GM12892 (cell line): Measurements from ENCODE around the gene HRH4.

Experiments used
- POLR2A ChIP-seq: IDR thresholded peaks from 2 replicates; pipeline ENCODE4 v1.6.1; 2011; ENCODE audit warnings: low read depth, low read length, control low read depth
- POLR2AphosphoS5 ChIP-seq: IDR thresholded peaks from 2 replicates; pipeline ENCODE4 v1.6.1; 2011; ENCODE audit warnings: low read depth, low read length, control low read depth
- TAF1 ChIP-seq: IDR thresholded peaks from 2 replicates; pipeline ENCODE4 v1.6.1; 2011; ENCODE audit warnings: low read depth, mild to moderate bottlenecking, control low read depth, low read length, borderline replicate concordance

GRCh38 chr18:24436939-24437338 lies 23.5 kb upstream of the HRH4 start:
- TF ChIP-seq POLR2A (no peak), TAF1 (no peak), POLR2AphosphoS5 (no peak)
